ENCODE data around the gene ZNF652. TPM values are rescaled to one million over a fixed set of nuclear protein-coding genes. Genes with fewer than 3 reads are reported as not detected.

ZNF652 gene
- total RNA-seq, 1 experiment from 2014 or later, result 4.5 TPM

GRCh38 chr17:49359990-49360795, 1.9 kb downstream of the ZNF652 start:
- no peak for DNase-seq (ENCODE audit: low read depth)

GRCh38 chr17:49358641-49359247, 3.3 kb downstream of the ZNF652 start:
- no peak for DNase-seq (ENCODE audit: low read depth)

- no peak for DNase-seq (ENCODE audit: low read depth)
Measured at GRCh38 chr17:49357516-49357915, 4.5 kb downstream of the ZNF652 start.

- no peak for DNase-seq (ENCODE audit: low read depth)
Measured at GRCh38 chr17:49356320-49356719, 5.7 kb downstream of the ZNF652 start.

GRCh38 chr17:49353607-49354006, 8.4 kb downstream of the ZNF652 start:
- no peak for DNase-seq (ENCODE audit: low read depth)

- DNase-seq (ENCODE audit: low read depth), result no peak
Measured at GRCh38 chr17:49352587-49353154, 9.4 kb downstream of the ZNF652 start.

- DNase-seq (ENCODE audit: low read depth), result no peak
Measured at GRCh38 chr17:49351572-49352140, 10.4 kb downstream of the ZNF652 start.

- DNase-seq (ENCODE audit: low read depth), result no peak
Measured at GRCh38 chr17:49349541-49349940, 12.5 kb downstream of the ZNF652 start.

GRCh38 chr17:49344914-49345313, 17.1 kb downstream of the ZNF652 start:
- DNase-seq (ENCODE audit: low read depth), result no peak

GRCh38 chr17:49343273-49343672, 18.8 kb downstream of the ZNF652 start:
- DNase-seq (ENCODE audit: low read depth), result peak; percentile 15

GRCh38 chr17:49342575-49342936, 19.5 kb downstream of the ZNF652 start:
- DNase-seq (ENCODE audit: low read depth), result no peak

- DNase-seq (ENCODE audit: low read depth), result no peak
Measured at GRCh38 chr17:49341356-49341755, 20.7 kb downstream of the ZNF652 start.

- DNase-seq (ENCODE audit: low read depth), result no peak
Measured at GRCh38 chr17:49339354-49339753, 22.7 kb downstream of the ZNF652 start.

- DNase-seq (ENCODE audit: low read depth), result no peak
Measured at GRCh38 chr17:49338883-49339282, 23.2 kb downstream of the ZNF652 start.

GRCh38 chr17:49337884-49338283, 24.2 kb downstream of the ZNF652 start:
- DNase-seq (ENCODE audit: low read depth), result peak; percentile 80

GRCh38 chr17:49334744-49335512, 27.1 kb downstream of the ZNF652 start:
- no peak for DNase-seq (ENCODE audit: low read depth)

GRCh38 chr17:49333804-49334203, 28.2 kb downstream of the ZNF652 start:
- DNase-seq (ENCODE audit: low read depth), result no peak

- DNase-seq (ENCODE audit: low read depth), result no peak
Measured at GRCh38 chr17:49327835-49328784, 33.9 kb downstream of the ZNF652 start.

- DNase-seq (ENCODE audit: low read depth), result no peak
Measured at GRCh38 chr17:49325980-49326379, 36.1 kb downstream of the ZNF652 start.

GRCh38 chr17:49318435-49318965, 43.5 kb downstream of the ZNF652 start:
- DNase-seq (ENCODE audit: low read depth), result no peak
